ENCODE measurements around the gene CEP164. TPM values are rescaled to one million over a fixed set of nuclear protein-coding genes. Genes with fewer than 3 reads are reported as not detected.
"Not testable (repeated sequence)": the region's sequence is repeated elsewhere in the genome, so short reads cannot be mapped to it uniquely, and the experiment has no call there.

The CEP164 gene
- total RNA-seq, 2 donors from 2014 or later, result 46.7 to 52.6 TPM

GRCh38 chr11:117441146-117441975 is 113.7 kb downstream of the CEP164 start:
- no peak for ATAC-seq
- no peaks in the 10 kb centered on the region for H3K4me1 Mint-ChIP-seq

GRCh38 chr11:117442049-117442868 is 114.6 kb downstream of the CEP164 start:
- no peak for ATAC-seq
- Mint-ChIP-seq H3K4me1 (no peaks in the 10 kb centered on the region), H3K27me3 (peaks cover 48% of the 10 kb centered on the region), H3K4me3 (no peak overlapping the region), H3K36me3 (ENCODE audit: low read depth) (peaks cover 6% of the 10 kb centered on the region), H3K27ac (no peak overlapping the region)
- no peaks in the 10 kb centered on the region for H3K9me3 ChIP-seq (ENCODE audit: control insufficient read depth, low read length, poor library complexity, severe bottlenecking)
- DNase-seq, result no peak

More at GRCh38 chr11:117441146-117441975, 113.7 kb downstream of the CEP164 start:
- H3K36me3 Mint-ChIP-seq (ENCODE audit: low read depth), result peaks cover 6% of the 10 kb centered on the region
- H3K9me3 ChIP-seq (ENCODE audit: control insufficient read depth, low read length, poor library complexity, severe bottlenecking), result no peaks in the 10 kb centered on the region
- no peak for DNase-seq
- no peak overlapping the region for H3K27ac Mint-ChIP-seq
- H3K4me3 Mint-ChIP-seq, result no peak overlapping the region
- H3K27me3 Mint-ChIP-seq, result peaks cover 56% of the 10 kb centered on the region

- ATAC-seq (no peak), DNase-seq (no peak)
- peaks cover 52% of the 10 kb centered on the region for H3K27me3 Mint-ChIP-seq
- H3K4me1 Mint-ChIP-seq, result no peaks in the 10 kb centered on the region
- H3K4me3 Mint-ChIP-seq, result no peak overlapping the region
- H3K27ac Mint-ChIP-seq, result no peak overlapping the region
- peaks cover 6% of the 10 kb centered on the region for H3K36me3 Mint-ChIP-seq (ENCODE audit: low read depth)
- H3K9me3 ChIP-seq (ENCODE audit: control insufficient read depth, low read length, poor library complexity, severe bottlenecking), result no peaks in the 10 kb centered on the region
Observed at GRCh38 chr11:117442869-117443239, 115.2 kb downstream of the CEP164 start.

- DNase-seq (no peak), ATAC-seq (no peak)
- Mint-ChIP-seq H3K4me3 (no peak overlapping the region), H3K36me3 (ENCODE audit: low read depth) (peaks cover 6% of the 10 kb centered on the region), H3K27ac (no peak overlapping the region), H3K27me3 (peaks cover 58% of the 10 kb centered on the region), H3K4me1 (no peaks in the 10 kb centered on the region)
- no peaks in the 10 kb centered on the region for H3K9me3 ChIP-seq (ENCODE audit: control insufficient read depth, low read length, poor library complexity, severe bottlenecking)
Observed at GRCh38 chr11:117443266-117444186, 115.9 kb downstream of the CEP164 start.

GRCh38 chr11:117444256-117444655 is 116.6 kb downstream of the CEP164 start:
- H3K36me3 Mint-ChIP-seq (ENCODE audit: low read depth), result peaks cover 6% of the 10 kb centered on the region
- H3K27me3 Mint-ChIP-seq, result peaks cover 58% of the 10 kb centered on the region
- H3K4me3 Mint-ChIP-seq, result no peak overlapping the region
- ATAC-seq (no peak), DNase-seq (no peak)
- H3K27ac Mint-ChIP-seq, result no peak overlapping the region
- no peaks in the 10 kb centered on the region for H3K4me1 Mint-ChIP-seq
- H3K9me3 ChIP-seq (ENCODE audit: control insufficient read depth, low read length, poor library complexity, severe bottlenecking), result no peaks in the 10 kb centered on the region

- ATAC-seq (no peak), DNase-seq (no peak)
- peaks cover 53% of the 10 kb centered on the region for H3K27me3 Mint-ChIP-seq
- H3K36me3 Mint-ChIP-seq (ENCODE audit: low read depth), result peaks cover 5% of the 10 kb centered on the region
- no peaks in the 10 kb centered on the region for H3K4me1 Mint-ChIP-seq
- H3K27ac Mint-ChIP-seq, result no peak overlapping the region
- H3K4me3 Mint-ChIP-seq, result no peak overlapping the region
- no peaks in the 10 kb centered on the region for H3K9me3 ChIP-seq (ENCODE audit: control insufficient read depth, low read length, poor library complexity, severe bottlenecking)
Observed at GRCh38 chr11:117444711-117445658, 117.3 kb downstream of the CEP164 start.

GRCh38 chr11:117449111-117449693 is 121.5 kb downstream of the CEP164 start:
- peaks cover 29% of the 10 kb centered on the region for H3K27me3 Mint-ChIP-seq
- no peaks in the 10 kb centered on the region for H3K9me3 ChIP-seq (ENCODE audit: control insufficient read depth, low read length, poor library complexity, severe bottlenecking)
- H3K36me3 Mint-ChIP-seq (ENCODE audit: low read depth), result no peaks in the 10 kb centered on the region
- H3K4me1 Mint-ChIP-seq, result no peaks in the 10 kb centered on the region
- no peak for ATAC-seq
- H3K27ac Mint-ChIP-seq, result no peak overlapping the region
- H3K4me3 Mint-ChIP-seq, result no peak overlapping the region
- no peak for DNase-seq

GRCh38 chr11:117453886-117454563 is 126.4 kb downstream of the CEP164 start:
- Mint-ChIP-seq H3K27ac (no peak overlapping the region), H3K4me1 (no peaks in the 10 kb centered on the region), H3K36me3 (ENCODE audit: low read depth) (no peaks in the 10 kb centered on the region), H3K27me3 (peaks cover 9% of the 10 kb centered on the region), H3K4me3 (no peak overlapping the region)
- no peaks in the 10 kb centered on the region for H3K9me3 ChIP-seq (ENCODE audit: control insufficient read depth, low read length, poor library complexity, severe bottlenecking)
- DNase-seq, result no peak
- ATAC-seq, result no peak

GRCh38 chr11:117454564-117454917 is 126.9 kb downstream of the CEP164 start:
- H3K27ac Mint-ChIP-seq, result no peak overlapping the region
- no peaks in the 10 kb centered on the region for H3K9me3 ChIP-seq (ENCODE audit: control insufficient read depth, low read length, poor library complexity, severe bottlenecking)
- no peak overlapping the region for H3K4me3 Mint-ChIP-seq
- H3K36me3 Mint-ChIP-seq (ENCODE audit: low read depth), result no peaks in the 10 kb centered on the region
- peaks cover 14% of the 10 kb centered on the region for H3K27me3 Mint-ChIP-seq
- no peaks in the 10 kb centered on the region for H3K4me1 Mint-ChIP-seq
- ATAC-seq, result no peak
- no peak for DNase-seq

- Mint-ChIP-seq H3K4me3 (no peak overlapping the region), H3K27me3 (peaks cover 29% of the 10 kb centered on the region), H3K27ac (no peak overlapping the region), H3K4me1 (peaks cover 2% of the 10 kb centered on the region), H3K36me3 (ENCODE audit: low read depth) (no peaks in the 10 kb centered on the region)
- H3K9me3 ChIP-seq (ENCODE audit: control insufficient read depth, low read length, poor library complexity, severe bottlenecking), result no peaks in the 10 kb centered on the region
- ATAC-seq (peak; percentile 70), DNase-seq (no peak)
Observed at GRCh38 chr11:117456027-117456720, 128.5 kb downstream of the CEP164 start.

GRCh38 chr11:117456721-117457029 is 129.0 kb downstream of the CEP164 start:
- not testable (repeated sequence) for H3K4me3 Mint-ChIP-seq; H3K9me3 ChIP-seq (ENCODE audit: control insufficient read depth, low read length, poor library complexity, severe bottlenecking); H3K36me3 Mint-ChIP-seq (ENCODE audit: low read depth); H3K4me1 Mint-ChIP-seq; H3K27ac Mint-ChIP-seq; ATAC-seq; DNase-seq
- peaks cover 34% of the 10 kb centered on the region for H3K27me3 Mint-ChIP-seq
